ENCODE results near the gene OR52B6. TPM values are rescaled to one million over a fixed set of nuclear protein-coding genes. Genes with fewer than 3 reads are reported as not detected.

Gene OR52B6
- total RNA-seq, 1 experiment from 2014 or later = not detected

DNA sequence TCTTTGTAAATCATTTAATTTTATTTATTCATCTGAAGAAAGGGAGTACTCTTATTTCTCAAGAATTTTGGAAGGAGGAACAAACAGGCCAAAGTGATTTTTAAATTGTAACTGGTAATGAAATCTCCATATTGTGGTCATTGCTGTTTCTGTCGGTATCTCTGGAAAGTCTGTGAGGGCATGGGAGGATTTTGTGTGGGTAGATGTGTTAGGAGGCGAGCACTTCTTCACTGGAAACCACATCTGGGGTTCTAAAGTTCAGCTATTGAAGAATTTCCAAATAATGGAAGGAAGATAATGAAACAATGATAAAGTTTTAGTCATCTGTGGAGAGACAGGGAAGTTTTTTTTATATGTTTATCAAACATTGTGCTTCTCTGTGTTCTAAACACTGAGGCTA is 50.7 kb downstream of the OR52B6 start:
- Histone ChIP-seq H3K9me3 (ENCODE audit: insufficient read depth, low read depth) (no peaks in the 10 kb centered on the region), H2AFZ (no peak overlapping the region), H3K4me1 (replicated peaks; ENCODE audit: insufficient read depth) (peaks cover 3% of the 10 kb centered on the region), H4K20me1 (ENCODE audit: insufficient read depth) (no peaks in the 10 kb centered on the region), H3K4me3 (no peak overlapping the region), H3F3A (ENCODE audit: insufficient read depth, low read depth) (no peaks in the 10 kb centered on the region), H3K36me3 (ENCODE audit: low read depth) (no peaks in the 10 kb centered on the region), H3K27ac (no peak overlapping the region), H3K27me3 (ENCODE audit: insufficient read depth, low read depth) (no peaks in the 10 kb centered on the region), H3K79me2 (ENCODE audit: low read depth) (no peaks in the 10 kb centered on the region), H3K4me2 (no peak overlapping the region), H3K9me2 (ENCODE audit: insufficient read depth) (no peaks in the 10 kb centered on the region)
- CTCF ChIA-PET = no interaction called here
- BruUV-seq (replicated peaks) = no TSS peak
- POLR2A ChIA-PET (ENCODE audit: unreplicated experiment) = no interaction called here
- intact Hi-C loops (cut with micrococcal nuclease; ENCODE audit: unreplicated experiment) = no loop called here
- no peak for TF ChIP-seq EZH2 (IDR thresholded peaks at IDR 0.05; ENCODE audit: low read depth)
- TF ChIP-seq, protein P1, sequence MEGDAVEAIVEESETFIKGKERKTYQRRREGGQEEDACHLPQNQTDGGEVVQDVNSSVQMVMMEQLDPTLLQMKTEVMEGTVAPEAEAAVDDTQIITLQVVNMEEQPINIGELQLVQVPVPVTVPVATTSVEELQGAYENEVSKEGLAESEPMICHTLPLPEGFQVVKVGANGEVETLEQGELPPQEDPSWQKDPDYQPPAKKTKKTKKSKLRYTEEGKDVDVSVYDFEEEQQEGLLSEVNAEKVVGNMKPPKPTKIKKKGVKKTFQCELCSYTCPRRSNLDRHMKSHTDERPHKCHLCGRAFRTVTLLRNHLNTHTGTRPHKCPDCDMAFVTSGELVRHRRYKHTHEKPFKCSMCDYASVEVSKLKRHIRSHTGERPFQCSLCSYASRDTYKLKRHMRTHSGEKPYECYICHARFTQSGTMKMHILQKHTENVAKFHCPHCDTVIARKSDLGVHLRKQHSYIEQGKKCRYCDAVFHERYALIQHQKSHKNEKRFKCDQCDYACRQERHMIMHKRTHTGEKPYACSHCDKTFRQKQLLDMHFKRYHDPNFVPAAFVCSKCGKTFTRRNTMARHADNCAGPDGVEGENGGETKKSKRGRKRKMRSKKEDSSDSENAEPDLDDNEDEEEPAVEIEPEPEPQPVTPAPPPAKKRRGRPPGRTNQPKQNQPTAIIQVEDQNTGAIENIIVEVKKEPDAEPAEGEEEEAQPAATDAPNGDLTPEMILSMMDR (conservative IDR thresholded peaks at IDR 0.05) = no peak
- no peak for DNase-seq

Other genes with a start within 250 kb of the OR52B6 start
- 1.2 and 2.7 TPM in 2 replicates for gene OR51B5, start 237.4 kb upstream of the OR52B6 start, total RNA-seq (2021)
- gene OR51B6, start 229.4 kb upstream of the OR52B6 start, total RNA-seq (2021) = not detected in 2 replicates
- gene OR51M1, start 197.1 kb upstream of the OR52B6 start, total RNA-seq (2021) = not detected in 2 replicates
- not detected in 2 replicates for gene OR51Q1, start 158.8 kb upstream of the OR52B6 start, total RNA-seq (2021)
- gene OR51I1, start 139.4 kb upstream of the OR52B6 start, total RNA-seq (2021) = not detected in 2 replicates
- not detected in 2 replicates for gene OR51I2, start 131.6 kb upstream of the OR52B6 start, total RNA-seq (2021)
- gene OR52D1, start 92.2 kb upstream of the OR52B6 start, total RNA-seq (2021) = not detected in 2 replicates
- gene UBQLN3, start 70.9 kb upstream of the OR52B6 start, total RNA-seq (2021) = not detected in 2 replicates
- gene UBQLNL, start 64.2 kb upstream of the OR52B6 start, total RNA-seq (2021) = 0.15 TPM in 1 of 2 replicates, not detected in the other
- gene OR52H1, start 32.3 kb upstream of the OR52B6 start, total RNA-seq (2021) = not detected in 2 replicates
- gene TRIM6, start 15.8 kb downstream of the OR52B6 start, total RNA-seq (2021) = 3.9 and 4.8 TPM in 2 replicates
- 3.8 and 7.5 TPM in 2 replicates for gene TRIM34, start 44.1 kb downstream of the OR52B6 start, total RNA-seq (2021)
- 19.1 and 20.5 TPM in 2 replicates for gene TRIM5, start 104.2 kb downstream of the OR52B6 start, total RNA-seq (2021)
- 0.81 and 1.9 TPM in 2 replicates for gene TRIM22, start 108.9 kb downstream of the OR52B6 start, total RNA-seq (2021)
- gene OR56B1, start 155.6 kb downstream of the OR52B6 start, total RNA-seq (2021) = not detected in 2 replicates
- not detected in 2 replicates for gene OR52N4, start 173.4 kb downstream of the OR52B6 start, total RNA-seq (2021)
- not detected in 2 replicates for gene OR52N5, start 202.5 kb downstream of the OR52B6 start, total RNA-seq (2021)
- gene OR52N1, start 210.4 kb downstream of the OR52B6 start, total RNA-seq (2021) = not detected in 2 replicates
- not detected in 2 replicates for gene OR52N2, start 228.0 kb downstream of the OR52B6 start, total RNA-seq (2021)

Data from PC-9 (cell line).